Activated B cell treated with CpG ODN at 0.5 μM for 24 hours (primary cell): Measurements from ENCODE around the gene PXDC1. TPM values are rescaled to one million over a fixed set of nuclear protein-coding genes. Genes with fewer than 3 reads are reported as not detected.
A peak's percentile ranks its signal among the peaks of the same experiment; 100 is the strongest.

Experiments used
- ATAC-seq: fragments of 200-7000 bp; cut with Tn5 transposase; one replicate; pipeline ENCODE4 v1.10.0; 2021; ENCODE audit warnings: low read depth, mild to moderate bottlenecking, moderate library complexity
- CTCF ChIA-PET: fragments of 350-600 bp; sonication (Branson Sonifier 250); formaldehyde crosslinking; loops from one replicate; lab custom pipeline; 2021; ENCODE audit warnings: antibody characterized with exemption; lab: Charles Lee
- POLR2A ChIA-PET: fragments of 350-600 bp; sonication (Branson Sonifier 250); formaldehyde crosslinking; loops from one replicate; lab custom pipeline; 2021; ENCODE audit warnings: antibody characterized with exemption; lab: Charles Lee
- DNase-seq: peaks from one replicate; pipeline ENCODE4 v3.0.0; 2022
- H3K27ac Mint-ChIP-seq: one replicate; pipeline ENCODE4 v1.8.0; 2020; ENCODE audit warnings: mixed read lengths
- H3K27me3 Mint-ChIP-seq: one replicate; pipeline ENCODE4 v1.8.0; 2021; ENCODE audit warnings: mixed read lengths
- H3K36me3 Mint-ChIP-seq: one replicate; pipeline ENCODE4 v1.8.0; 2021; ENCODE audit warnings: low read depth, mixed read lengths
- H3K4me1 Mint-ChIP-seq: one replicate; pipeline ENCODE4 v1.8.0; 2021; ENCODE audit warnings: mixed read lengths
- H3K4me3 Mint-ChIP-seq: one replicate; pipeline ENCODE4 v1.8.0; 2020; ENCODE audit warnings: mild to moderate bottlenecking, mixed read lengths
- H3K9me3 Mint-ChIP-seq: one replicate; pipeline ENCODE4 v1.8.0; 2020; ENCODE audit warnings: mixed read lengths
- CTCF ChIP-seq: fragments of 200-600 bp; IDR thresholded peaks from one replicate; pipeline ENCODE4 v1.8.0; 2022; ENCODE audit warnings: antibody characterized with exemption, mild to moderate bottlenecking
- intact Hi-C: fragments of 100-400 bp; cut with micrococcal nuclease; formaldehyde crosslinking; loops from one replicate; pipeline ENCODE4 v1.15.1; 2024
- total RNA-seq: library from RNA; stranded (reverse); gene quantifications from 2 replicates; pipeline ENCODE4 v1.2.3, GENCODE V29; 2022

PXDC1 gene
- total RNA-seq, 1 donor from 2014 or later = 3.9 TPM

GRCh38 chr6:3743541-3743940, 8.0 kb downstream of the PXDC1 start:
- ChIA-PET CTCF (interaction anchor here (0.9 to 4.3 kb wide), 14 partner anchors 12 to 412 kb away, joined by 3 to 38 read pairs (median 6); partner anchors contain the start of gene FAM50B), POLR2A (interaction anchor here (0.6 to 2.1 kb wide), 4 partner anchors 9 to 278 kb away, joined by 3 to 9 read pairs (median 4); a partner anchor contains a TSS)
- no peak for TF ChIP-seq CTCF
- intact Hi-C loops = loop anchor here (5.0 to 10.0 kb wide), 2 partner anchors 1191 to 1659 kb away; no protein-coding TSS in a partner anchor
- ATAC-seq (no peak), DNase-seq (no peak)
- Mint-ChIP-seq H3K36me3 (no peaks in the 10 kb centered on the region), H3K4me1 (peaks cover 57% of the 10 kb centered on the region), H3K9me3 (no peaks in the 10 kb centered on the region), H3K4me3 (no peak overlapping the region), H3K27me3 (no peaks in the 10 kb centered on the region), H3K27ac (no peak overlapping the region)

GRCh38 chr6:3742426-3743344, 8.8 kb downstream of the PXDC1 start:
- peak overlapping the region; percentile 59 for H3K4me3 Mint-ChIP-seq
- H3K27ac Mint-ChIP-seq = peak overlapping the region; percentile 76
- intact Hi-C loops = loop anchor here (1.0 to 10.0 kb wide), 10 partner anchors 107 to 1660 kb away; partner anchors contain the start of gene FAM50B
- ChIA-PET POLR2A (interaction anchor here (0.6 to 2.1 kb wide), 6 partner anchors 48 to 279 kb away, joined by 3 to 9 read pairs (median 4); partner anchors contain the start of gene FAM50B), CTCF (interaction anchor here (0.6 to 4.3 kb wide), 19 partner anchors 11 to 468 kb away, joined by 3 to 38 read pairs (median 6); partner anchors contain the start of gene FAM50B)
- TF ChIP-seq CTCF = peak; percentile 55
- H3K4me1 Mint-ChIP-seq = peaks cover 48% of the 10 kb centered on the region
- no peaks in the 10 kb centered on the region for H3K9me3 Mint-ChIP-seq
- DNase-seq (peak; percentile 88), ATAC-seq (peak; percentile 26)
- no peaks in the 10 kb centered on the region for H3K27me3 Mint-ChIP-seq
- peaks cover 2% of the 10 kb centered on the region for H3K36me3 Mint-ChIP-seq

GRCh38 chr6:3742076-3742425, 9.5 kb downstream of the PXDC1 start:
- H3K27ac Mint-ChIP-seq = no peak overlapping the region
- no peak for DNase-seq
- no peak for TF ChIP-seq CTCF
- H3K36me3 Mint-ChIP-seq = peaks cover 8% of the 10 kb centered on the region
- peaks cover 42% of the 10 kb centered on the region for H3K4me1 Mint-ChIP-seq
- H3K4me3 Mint-ChIP-seq = peak overlapping the region; percentile 59
- H3K27me3 Mint-ChIP-seq = no peaks in the 10 kb centered on the region
- no peaks in the 10 kb centered on the region for H3K9me3 Mint-ChIP-seq
- intact Hi-C loops = loop anchor here (1.0 to 10.0 kb wide), 10 partner anchors 107 to 1660 kb away; partner anchors contain the start of gene FAM50B
- no peak for ATAC-seq
- ChIA-PET POLR2A (interaction anchor here (1.5 kb wide), 1 partner anchor 237 kb away, joined by 3 read pairs; no protein-coding TSS in a partner anchor), CTCF (interaction anchor here (0.6 to 4.3 kb wide), 9 partner anchors 10 to 460 kb away, joined by 3 to 38 read pairs (median 6); no protein-coding TSS in a partner anchor)

GRCh38 chr6:3741477-3741871, 10.0 kb downstream of the PXDC1 start:
- peaks cover 36% of the 10 kb centered on the region for H3K4me1 Mint-ChIP-seq
- DNase-seq (no peak), ATAC-seq (no peak)
- H3K27ac Mint-ChIP-seq = no peak overlapping the region
- TF ChIP-seq CTCF = no peak
- CTCF ChIA-PET = interaction anchor here (0.6 to 4.3 kb wide), 9 partner anchors 9 to 462 kb away, joined by 3 to 38 read pairs (median 7); no protein-coding TSS in a partner anchor
- no peaks in the 10 kb centered on the region for H3K9me3 Mint-ChIP-seq
- peaks cover 12% of the 10 kb centered on the region for H3K36me3 Mint-ChIP-seq
- POLR2A ChIA-PET = interaction anchor here (1.5 kb wide), 1 partner anchor 237 kb away, joined by 3 read pairs; no protein-coding TSS in a partner anchor
- intact Hi-C loops = loop anchor here (5.0 to 10.0 kb wide), 2 partner anchors 1193 to 1661 kb away; no protein-coding TSS in a partner anchor
- no peak overlapping the region for H3K4me3 Mint-ChIP-seq
- no peaks in the 10 kb centered on the region for H3K27me3 Mint-ChIP-seq
